MCF 10A (cell line): ENCODE data around the gene PTPRM. TPM values are rescaled to one million over a fixed set of nuclear protein-coding genes. Genes with fewer than 3 reads are reported as not detected.

ENCODE experiments used
- BruUV-seq: library from RNA; stranded (reverse); fragments of 400-500 nt; replicated peaks from 2 replicates; lab custom pipeline; 2021; lab: Mats Ljungman, UMichigan
- CTCF ChIA-PET: fragments of 300-600 bp; sonication (Branson Sonifier 250); formaldehyde crosslinking; extraction: SDS; loops from one replicate; lab custom pipeline; 2021; ENCODE audit warnings: antibody characterized with exemption, inconsistent platforms; lab: Yijun Ruan, JAX
- POLR2A ChIA-PET: fragments of 300-600, 350-650 bp; sonication (Branson Sonifier 250); formaldehyde crosslinking; extraction: SDS; loops from one replicate; lab custom pipeline; 2020; ENCODE audit warnings: antibody characterized with exemption, inconsistent platforms; lab: Yijun Ruan, JAX
- DNase-seq: peaks from one replicate; pipeline ENCODE4 v3.0.0-alpha.2; 2018; ENCODE audit not compliant: unreplicated experiment
- H3K27ac Mint-ChIP-seq: one replicate; pipeline ENCODE4 v1.8.0; 2022; ENCODE audit warnings: mild to moderate bottlenecking, low read depth, mixed read lengths; ENCODE audit not compliant: unreplicated experiment
- H3K27me3 Mint-ChIP-seq: one replicate; pipeline ENCODE4 v1.8.0; 2022; ENCODE audit warnings: mixed read lengths; ENCODE audit not compliant: insufficient read depth, unreplicated experiment
- H3K36me3 Mint-ChIP-seq: one replicate; pipeline ENCODE4 v1.8.0; 2022; ENCODE audit warnings: mild to moderate bottlenecking, moderate library complexity, mixed read lengths; ENCODE audit not compliant: insufficient read depth, unreplicated experiment
- H3K4me1 Mint-ChIP-seq: one replicate; pipeline ENCODE4 v1.8.0; 2022; ENCODE audit warnings: mixed read lengths; ENCODE audit not compliant: insufficient read depth, unreplicated experiment
- H3K4me3 Mint-ChIP-seq: one replicate; pipeline ENCODE4 v1.8.0; 2022; ENCODE audit warnings: mild to moderate bottlenecking, moderate library complexity, mixed read lengths; ENCODE audit not compliant: unreplicated experiment
- H3K9me3 Mint-ChIP-seq: one replicate; pipeline ENCODE4 v1.8.0; 2022; ENCODE audit warnings: mixed read lengths; ENCODE audit not compliant: unreplicated experiment
- CTCF ChIP-seq: fragments of 200-600 bp; IDR thresholded peaks from one replicate; pipeline ENCODE4 v1.8.0; 2022; ENCODE audit warnings: antibody characterized with exemption, mild to moderate bottlenecking; ENCODE audit not compliant: unreplicated experiment
- intact Hi-C: fragments of 100-400 bp; cut with micrococcal nuclease; formaldehyde crosslinking; loops from 2 replicates; pipeline ENCODE4 v1.14.1; 2022
- total RNA-seq: library from RNA; stranded (reverse); gene quantifications from 2 replicates; pipeline ENCODE4 v1.2.3, GENCODE V29; 2022

The PTPRM gene
- total RNA-seq, 1 experiment from 2014 or later: 82.8 TPM

DNA sequence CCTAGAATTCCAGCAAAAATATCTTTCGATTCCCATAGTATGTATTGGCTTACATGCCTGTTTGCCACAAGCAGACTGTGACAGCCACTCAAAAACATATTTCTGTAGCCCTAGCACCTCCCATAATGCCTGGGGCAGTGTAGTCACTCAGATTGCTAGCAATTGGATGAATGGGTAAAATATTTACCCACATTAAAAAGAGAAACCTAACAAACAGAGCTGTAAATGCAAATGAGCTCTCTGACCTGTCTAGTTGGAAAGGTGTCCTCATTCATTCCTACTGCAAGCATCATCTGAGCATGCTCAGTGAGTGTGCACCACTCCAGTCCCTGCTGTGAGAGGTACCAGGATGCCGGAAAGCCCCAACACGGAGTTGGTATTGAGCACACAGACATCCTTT is 808.1 kb downstream of the PTPRM start:
- no peak for DNase-seq

DNA sequence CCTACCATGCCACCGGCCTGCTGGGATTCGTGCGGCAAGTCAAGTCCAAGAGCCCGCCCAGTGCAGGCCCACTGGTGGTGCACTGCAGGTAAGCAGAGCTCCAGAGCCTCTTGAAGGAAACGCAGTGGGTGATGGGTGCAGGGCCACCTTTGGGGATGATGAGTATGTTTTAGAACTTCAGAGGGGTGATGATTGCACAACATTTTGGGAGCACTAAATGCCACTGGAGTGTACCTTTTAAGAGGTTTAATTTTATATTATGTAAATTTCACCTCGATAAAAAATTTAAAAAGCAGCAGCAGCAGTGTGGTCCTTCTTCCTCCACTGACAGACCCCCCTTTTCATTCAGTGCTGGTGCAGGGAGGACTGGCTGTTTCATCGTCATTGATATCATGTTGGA is 809.0 kb downstream of the PTPRM start:
- no TSS peak for BruUV-seq
- H3K27ac Mint-ChIP-seq: no peak overlapping the region
- no peak for TF ChIP-seq CTCF
- intact Hi-C loops: no loop called here
- no peak overlapping the region for H3K4me3 Mint-ChIP-seq
- no peaks in the 10 kb centered on the region for H3K27me3 Mint-ChIP-seq
- POLR2A ChIA-PET: interaction anchor here (0.7 kb wide), 1 partner anchor 19 kb away, joined by 3 read pairs; no protein-coding TSS in a partner anchor
- H3K9me3 Mint-ChIP-seq: no peaks in the 10 kb centered on the region
- CTCF ChIA-PET: interaction anchor here (1.5 kb wide), 1 partner anchor 14 kb away, joined by 5 read pairs; no protein-coding TSS in a partner anchor
- H3K36me3 Mint-ChIP-seq: peaks cover 48% of the 10 kb centered on the region
- H3K4me1 Mint-ChIP-seq: peaks cover 16% of the 10 kb centered on the region
- no peak for DNase-seq

More for the DNA sequence above, 808.1 kb downstream of the PTPRM start:
- CTCF ChIA-PET: interaction anchor here (1.5 to 1.8 kb wide), 2 partner anchors 15 to 1102 kb away, joined by 5 to 8 read pairs; no protein-coding TSS in a partner anchor
- no peaks in the 10 kb centered on the region for H3K9me3 Mint-ChIP-seq
- intact Hi-C loops: no loop called here
- H3K4me1 Mint-ChIP-seq: peaks cover 16% of the 10 kb centered on the region
- POLR2A ChIA-PET: interaction anchor here (0.7 to 1.1 kb wide), 2 partner anchors 20 to 45 kb away, joined by 3 read pairs; no protein-coding TSS in a partner anchor
- no TSS peak for BruUV-seq
- no peak for TF ChIP-seq CTCF
- peaks cover 47% of the 10 kb centered on the region for H3K36me3 Mint-ChIP-seq
- no peak overlapping the region for H3K27ac Mint-ChIP-seq
- no peaks in the 10 kb centered on the region for H3K27me3 Mint-ChIP-seq
- no peak overlapping the region for H3K4me3 Mint-ChIP-seq

- Mint-ChIP-seq H3K27ac (no peak overlapping the region), H3K9me3 (no peaks in the 10 kb centered on the region), H3K36me3 (peaks cover 47% of the 10 kb centered on the region), H3K4me3 (no peak overlapping the region), H3K27me3 (no peaks in the 10 kb centered on the region), H3K4me1 (peaks cover 4% of the 10 kb centered on the region)
- BruUV-seq: no TSS peak
- no peak for DNase-seq
- ChIA-PET POLR2A (no interaction called here), CTCF (interaction anchor here (0.7 to 2.1 kb wide), 2 partner anchors 10 to 1107 kb away, joined by 3 to 9 read pairs; no protein-coding TSS in a partner anchor)
- intact Hi-C loops: no loop called here
- TF ChIP-seq CTCF: no peak
Measured at GRCh38 chr18:8379187-8379941, 812.2 kb downstream of the PTPRM start.

- Mint-ChIP-seq H3K4me3 (no peak overlapping the region), H3K9me3 (no peaks in the 10 kb centered on the region), H3K36me3 (peaks cover 47% of the 10 kb centered on the region), H3K27ac (no peak overlapping the region), H3K27me3 (no peaks in the 10 kb centered on the region), H3K4me1 (peaks cover 4% of the 10 kb centered on the region)
- POLR2A ChIA-PET: no interaction called here
- no TSS peak for BruUV-seq
- TF ChIP-seq CTCF: no peak
- no peak for DNase-seq
- intact Hi-C loops: no loop called here
- CTCF ChIA-PET: interaction anchor here (0.7 to 2.1 kb wide), 2 partner anchors 9 to 1107 kb away, joined by 3 to 9 read pairs; no protein-coding TSS in a partner anchor
Measured at GRCh38 chr18:8380006-8380405, 812.9 kb downstream of the PTPRM start.
